Panc1 (cell line): Measurements from ENCODE around the gene CACNA1C.

Experiments used
- CTCF ChIP-seq: fragments of 450-650 bp; IDR thresholded peaks from 2 replicates; pipeline ENCODE4 v1.5.1; 2017; ENCODE audit warnings: mild to moderate bottlenecking
- POLR2AphosphoS5 ChIP-seq: IDR thresholded peaks from 2 replicates; pipeline ENCODE4 v1.6.1; 2012; ENCODE audit warnings: mild to moderate bottlenecking, low read depth, low read length, moderate library complexity
- REST ChIP-seq, 2 experiments: IDR thresholded peaks; 2 replicates each; pipeline ENCODE4 v1.6.1; 2011 to 2012; ENCODE audit warnings: low read depth in 2 of 2, control low read depth in 1 of 2, low read length in 1 of 2, mild to moderate bottlenecking in 1 of 2, moderate library complexity in 1 of 2; ENCODE audit not compliant: insufficient read depth in 1 of 2
- SIN3A ChIP-seq: IDR thresholded peaks from 2 replicates; pipeline ENCODE4 v1.6.1; 2012; ENCODE audit warnings: low read depth, mild to moderate bottlenecking, low read length, moderate library complexity, borderline replicate concordance; ENCODE audit not compliant: insufficient read depth
- TCF7L2 ChIP-seq: IDR thresholded peaks from 2 replicates; pipeline ENCODE4 v1.6.1; 2011; ENCODE audit warnings: mild to moderate bottlenecking, low read depth, low read length, inconsistent platforms

GRCh38 chr12:2101359-2101758, 48.6 kb downstream of the CACNA1C start:
- TF ChIP-seq CTCF (no peak), REST (IDR thresholded peaks at IDR 0.05; ENCODE audit: insufficient read depth in 1 of 2, low read depth in 2 of 2, low read length in 1 of 2) (no peak), TCF7L2 (no peak), SIN3A (no peak), POLR2AphosphoS5 (no peak)
